LNCaP clone FGC (cell line): ENCODE results near the gene MRPL55.

ENCODE experiments used
- DNase-seq: peaks from one replicate; pipeline ENCODE4 v3.0.0-alpha.2; 2011; ENCODE audit warnings: low read depth
- H3K4me3 ChIP-seq: 2 replicates; pipeline ENCODE4 v1.5.1; 2011; ENCODE audit warnings: mild to moderate bottlenecking, low read depth, low read length, control low read depth
- TF ChIP-seq, protein P1 (sequence below): IDR thresholded peaks from 2 replicates; pipeline ENCODE4 v1.5.1; 2012; ENCODE audit warnings: mild to moderate bottlenecking; ENCODE audit not compliant: control insufficient read depth, insufficient read depth; ENCODE audit errors: extremely low read depth

The MRPL55 gene

GRCh38 chr1:228147768-228148167, 38.7 kb upstream of the MRPL55 start:
- H3K4me3 ChIP-seq, result no peak overlapping the region
- TF ChIP-seq, protein P1, sequence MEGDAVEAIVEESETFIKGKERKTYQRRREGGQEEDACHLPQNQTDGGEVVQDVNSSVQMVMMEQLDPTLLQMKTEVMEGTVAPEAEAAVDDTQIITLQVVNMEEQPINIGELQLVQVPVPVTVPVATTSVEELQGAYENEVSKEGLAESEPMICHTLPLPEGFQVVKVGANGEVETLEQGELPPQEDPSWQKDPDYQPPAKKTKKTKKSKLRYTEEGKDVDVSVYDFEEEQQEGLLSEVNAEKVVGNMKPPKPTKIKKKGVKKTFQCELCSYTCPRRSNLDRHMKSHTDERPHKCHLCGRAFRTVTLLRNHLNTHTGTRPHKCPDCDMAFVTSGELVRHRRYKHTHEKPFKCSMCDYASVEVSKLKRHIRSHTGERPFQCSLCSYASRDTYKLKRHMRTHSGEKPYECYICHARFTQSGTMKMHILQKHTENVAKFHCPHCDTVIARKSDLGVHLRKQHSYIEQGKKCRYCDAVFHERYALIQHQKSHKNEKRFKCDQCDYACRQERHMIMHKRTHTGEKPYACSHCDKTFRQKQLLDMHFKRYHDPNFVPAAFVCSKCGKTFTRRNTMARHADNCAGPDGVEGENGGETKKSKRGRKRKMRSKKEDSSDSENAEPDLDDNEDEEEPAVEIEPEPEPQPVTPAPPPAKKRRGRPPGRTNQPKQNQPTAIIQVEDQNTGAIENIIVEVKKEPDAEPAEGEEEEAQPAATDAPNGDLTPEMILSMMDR, result no peak
- no peak for DNase-seq

DNA sequence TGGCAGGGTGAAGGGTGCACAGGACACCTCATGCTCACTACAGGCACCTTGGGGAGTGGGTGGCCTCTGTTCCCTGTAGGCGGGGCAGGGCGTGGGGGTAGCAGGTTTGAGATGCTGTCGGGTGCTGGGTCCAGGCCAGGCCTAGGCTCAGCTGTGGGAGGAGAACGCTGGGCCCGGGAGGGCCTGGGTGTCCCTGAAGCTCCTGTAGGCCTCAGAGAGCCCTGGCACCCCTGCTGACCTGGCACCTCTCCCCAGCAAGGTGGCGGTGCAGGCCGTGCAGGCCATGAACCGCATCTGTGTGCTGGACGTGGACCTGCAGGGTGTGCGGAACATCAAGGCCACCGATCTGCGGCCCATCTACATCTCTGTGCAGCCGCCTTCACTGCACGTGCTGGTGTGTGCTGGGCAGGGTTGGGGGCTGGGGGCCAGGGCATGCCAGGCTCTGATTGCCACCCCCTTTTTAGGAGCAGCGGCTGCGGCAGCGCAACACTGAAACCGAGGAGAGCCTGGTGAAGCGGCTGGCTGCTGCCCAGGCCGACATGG, 38.1 kb upstream of the MRPL55 start:
- TF ChIP-seq, protein P1, result no peak
- no peak overlapping the region for H3K4me3 ChIP-seq
- no peak for DNase-seq

GRCh38 chr1:228146417-228147150, 37.5 kb upstream of the MRPL55 start:
- no peak for DNase-seq
- H3K4me3 ChIP-seq, result no peak overlapping the region
- TF ChIP-seq, protein P1, result no peak

- TF ChIP-seq, protein P1, result no peak
- no peak overlapping the region for H3K4me3 ChIP-seq
- no peak for DNase-seq
Measured at GRCh38 chr1:228145463-228146416, 36.6 kb upstream of the MRPL55 start.

DNA sequence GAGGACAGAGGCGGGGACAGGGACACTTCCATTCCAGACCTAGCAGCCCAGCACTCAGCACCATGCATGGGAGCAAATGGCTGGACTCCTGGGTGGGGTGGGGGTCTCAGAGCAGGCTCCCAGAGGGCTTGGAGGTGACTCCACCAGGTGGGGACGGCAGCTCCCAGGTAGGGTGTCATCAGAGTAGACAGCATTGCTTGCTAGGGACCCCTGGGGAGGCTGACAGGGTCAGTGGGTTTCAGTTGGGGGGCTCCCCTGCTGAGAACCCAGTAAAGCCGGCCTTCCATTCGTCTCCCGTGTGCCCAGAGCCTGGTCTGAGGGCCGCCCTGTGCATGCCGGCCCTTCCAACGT, 35.9 kb upstream of the MRPL55 start:
- DNase-seq, result no peak
- H3K4me3 ChIP-seq, result no peak overlapping the region
- TF ChIP-seq, protein P1, result no peak

DNA sequence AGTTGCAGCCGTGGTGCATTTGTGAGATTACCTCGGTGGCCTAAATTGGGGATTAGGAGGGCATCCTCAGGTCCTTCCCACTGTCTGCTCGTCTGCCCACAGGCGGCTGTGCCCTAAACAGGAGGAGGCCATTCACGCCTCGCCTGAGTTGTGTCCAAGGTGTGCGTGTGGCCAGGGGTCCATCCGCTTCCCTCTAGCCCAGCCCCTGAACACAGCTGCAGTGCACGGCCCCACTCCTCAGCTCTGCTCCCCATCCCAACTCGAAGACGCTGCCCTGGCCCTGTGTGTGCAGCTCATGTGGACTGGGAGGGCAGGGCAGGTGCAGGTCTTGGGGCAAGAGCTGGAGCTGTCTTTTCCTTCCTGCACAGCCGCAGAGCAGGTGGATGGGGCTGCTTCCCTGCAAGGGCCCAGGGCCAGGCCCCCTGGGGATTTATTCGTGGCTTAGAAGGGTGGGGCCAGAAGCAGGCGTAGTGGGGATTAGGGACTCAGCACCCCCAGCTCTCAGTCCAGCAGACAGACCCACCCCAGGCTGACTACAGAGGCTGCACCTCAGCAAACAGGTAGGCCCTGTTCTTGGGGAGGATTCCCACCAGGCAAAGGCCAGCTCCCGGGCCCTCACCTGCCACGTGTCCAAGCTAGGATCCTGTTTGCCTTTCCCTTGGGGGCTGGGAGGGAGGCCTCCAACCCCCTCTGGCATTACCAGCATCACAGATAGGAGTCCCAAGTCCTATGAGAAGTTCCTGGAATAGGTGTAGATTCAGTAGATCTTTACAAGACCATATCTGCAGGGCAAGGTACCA, 35.3 kb upstream of the MRPL55 start:
- TF ChIP-seq, protein P1, result no peak
- DNase-seq, result no peak
- H3K4me3 ChIP-seq, result no peak overlapping the region
